ENCODE measurements around the gene TRIM2.

TRIM2 gene

GRCh38 chr4:153294631-153295030, 90.4 kb downstream of the TRIM2 start:
- no peaks in the 10 kb centered on the region for H3K79me1 ChIP-seq (ENCODE audit: low read depth, low read length)
- H3K23ac ChIP-seq (ENCODE audit: low read depth, low read length, poor library complexity), result no peak overlapping the region
- H2BK5ac ChIP-seq (ENCODE audit: low read length), result no peak overlapping the region
- no peak overlapping the region for H3K9ac ChIP-seq (ENCODE audit: low read depth, low read length, poor library complexity)
- H2BK12ac ChIP-seq (ENCODE audit: low read length), result no peak overlapping the region
- no peak overlapping the region for H3K27ac ChIP-seq (replicated peaks; ENCODE audit: low read length)
- no peak overlapping the region for H3K4ac ChIP-seq (ENCODE audit: low read length)
- no peak overlapping the region for H2AFZ ChIP-seq (ENCODE audit: low read length)
- no peak overlapping the region for H3K18ac ChIP-seq (ENCODE audit: low read length)
- H2BK15ac ChIP-seq (ENCODE audit: low read length), result no peak overlapping the region
- no peak overlapping the region for H2BK120ac ChIP-seq (ENCODE audit: low read depth, low read length)
- H3K4me3 ChIP-seq (ENCODE audit: low read length in 2 of 2), result no peak overlapping the region
- peaks cover 33 to 100% of the 10 kb centered on the region in 2 donors for H3K36me3 ChIP-seq (replicated peaks in 1 of 2; ENCODE audit: control insufficient read depth in 2 of 2, insufficient read depth in 2 of 2, low read length in 2 of 2)
- H3K27me3 ChIP-seq (ENCODE audit: control insufficient read depth in 3 of 3, insufficient read depth in 3 of 3, low read depth in 1 of 3, low read length in 3 of 3), result no peaks in the 10 kb centered on the region
- H2AK5ac ChIP-seq (ENCODE audit: low read depth, low read length), result no peak overlapping the region
- WGBS, 2 donors (ENCODE audit: extremely low coverage in 2 of 2, insufficient read length in 2 of 2, insufficient replicate concordance in 1 of 2), result no CpG with 5 or more reads among the region's 1 CpG
- H3K9me3 ChIP-seq (replicated peaks in 1 of 2; ENCODE audit: control insufficient read depth in 2 of 2, insufficient read depth in 1 of 2, low read depth in 1 of 2, low read length in 2 of 2), result peaks cover 13 to 68% of the 10 kb centered on the region in 2 donors
- H4K91ac ChIP-seq (ENCODE audit: low read depth, low read length, poor library complexity), result no peak overlapping the region
- DNase-seq (ENCODE audit: low spot score), result no peak
- no peak overlapping the region for H4K8ac ChIP-seq (ENCODE audit: low read depth, low read length)
- peaks cover 0 to 5% of the 10 kb centered on the region in 2 donors for H3K4me1 ChIP-seq (ENCODE audit: control insufficient read depth in 2 of 2, insufficient read depth in 1 of 2, low read depth in 1 of 2, low read length in 2 of 2)
- H3K14ac ChIP-seq (ENCODE audit: low read length), result no peak overlapping the region
- H3K4me2 ChIP-seq (ENCODE audit: insufficient read depth, low read length, poor library complexity, severe bottlenecking), result no peak overlapping the region

GRCh38 chr4:153295131-153295755, 91.0 kb downstream of the TRIM2 start:
- Histone ChIP-seq H3K27ac (replicated peaks; ENCODE audit: low read length) (no peak overlapping the region), H2BK120ac (ENCODE audit: low read depth, low read length) (no peak overlapping the region), H4K8ac (ENCODE audit: low read depth, low read length) (no peak overlapping the region), H4K91ac (ENCODE audit: low read depth, low read length, poor library complexity) (no peak overlapping the region), H3K36me3 (replicated peaks in 1 of 2; ENCODE audit: control insufficient read depth in 2 of 2, insufficient read depth in 2 of 2, low read length in 2 of 2) (peaks cover 37 to 100% of the 10 kb centered on the region in 2 donors), H3K4me1 (ENCODE audit: control insufficient read depth in 2 of 2, insufficient read depth in 1 of 2, low read depth in 1 of 2, low read length in 2 of 2) (peaks cover 0 to 5% of the 10 kb centered on the region in 2 donors), H3K14ac (ENCODE audit: low read length) (peak overlapping the region; percentile 66), H2AK5ac (ENCODE audit: low read depth, low read length) (no peak overlapping the region), H3K23ac (ENCODE audit: low read depth, low read length, poor library complexity) (no peak overlapping the region), H3K27me3 (ENCODE audit: control insufficient read depth in 3 of 3, insufficient read depth in 3 of 3, low read depth in 1 of 3, low read length in 3 of 3) (no peaks in the 10 kb centered on the region), H3K4me3 (ENCODE audit: low read length in 2 of 2) (no peak overlapping the region), H3K9ac (ENCODE audit: low read depth, low read length, poor library complexity) (peak overlapping the region; percentile 45), H3K18ac (ENCODE audit: low read length) (no peak overlapping the region), H2AFZ (ENCODE audit: low read length) (no peak overlapping the region), H3K4ac (ENCODE audit: low read length) (no peak overlapping the region), H3K79me1 (ENCODE audit: low read depth, low read length) (no peaks in the 10 kb centered on the region), H3K9me3 (replicated peaks in 1 of 2; ENCODE audit: control insufficient read depth in 2 of 2, insufficient read depth in 1 of 2, low read depth in 1 of 2, low read length in 2 of 2) (peaks cover 17 to 72% of the 10 kb centered on the region in 2 donors), H2BK15ac (ENCODE audit: low read length) (no peak overlapping the region), H2BK5ac (ENCODE audit: low read length) (no peak overlapping the region), H3K4me2 (ENCODE audit: insufficient read depth, low read length, poor library complexity, severe bottlenecking) (no peak overlapping the region), H2BK12ac (ENCODE audit: low read length) (no peak overlapping the region)
- DNase-seq (ENCODE audit: low spot score), result no peak
- no CpG with 5 or more reads among the region's 40 CpGs for WGBS, 2 donors (ENCODE audit: extremely low coverage in 2 of 2, insufficient read length in 2 of 2, insufficient replicate concordance in 1 of 2)

- H3K4me2 ChIP-seq (ENCODE audit: insufficient read depth, low read length, poor library complexity, severe bottlenecking), result no peak overlapping the region
- peaks cover 41 to 100% of the 10 kb centered on the region in 2 donors for H3K36me3 ChIP-seq (replicated peaks in 1 of 2; ENCODE audit: control insufficient read depth in 2 of 2, insufficient read depth in 2 of 2, low read length in 2 of 2)
- H3K27me3 ChIP-seq (ENCODE audit: control insufficient read depth in 3 of 3, insufficient read depth in 3 of 3, low read depth in 1 of 3, low read length in 3 of 3), result no peaks in the 10 kb centered on the region
- no peak overlapping the region for H3K9ac ChIP-seq (ENCODE audit: low read depth, low read length, poor library complexity)
- no peak overlapping the region for H2BK12ac ChIP-seq (ENCODE audit: low read length)
- H3K4me3 ChIP-seq (ENCODE audit: low read length in 2 of 2), result no peak overlapping the region
- H3K27ac ChIP-seq (replicated peaks; ENCODE audit: low read length), result no peak overlapping the region
- no peak overlapping the region for H4K8ac ChIP-seq (ENCODE audit: low read depth, low read length)
- H2BK15ac ChIP-seq (ENCODE audit: low read length), result no peak overlapping the region
- no peak overlapping the region for H2AK5ac ChIP-seq (ENCODE audit: low read depth, low read length)
- no peak for DNase-seq (ENCODE audit: low spot score)
- H2BK120ac ChIP-seq (ENCODE audit: low read depth, low read length), result no peak overlapping the region
- H3K79me1 ChIP-seq (ENCODE audit: low read depth, low read length), result no peaks in the 10 kb centered on the region
- no CpG with 5 or more reads among the region's 11 CpGs for WGBS, 2 donors (ENCODE audit: extremely low coverage in 2 of 2, insufficient read length in 2 of 2, insufficient replicate concordance in 1 of 2)
- H3K4me1 ChIP-seq (ENCODE audit: control insufficient read depth in 2 of 2, insufficient read depth in 1 of 2, low read depth in 1 of 2, low read length in 2 of 2), result peaks cover 0 to 5% of the 10 kb centered on the region in 2 donors
- peaks cover 19 to 74% of the 10 kb centered on the region in 2 donors for H3K9me3 ChIP-seq (replicated peaks in 1 of 2; ENCODE audit: control insufficient read depth in 2 of 2, insufficient read depth in 1 of 2, low read depth in 1 of 2, low read length in 2 of 2)
- H3K23ac ChIP-seq (ENCODE audit: low read depth, low read length, poor library complexity), result no peak overlapping the region
- H2AFZ ChIP-seq (ENCODE audit: low read length), result no peak overlapping the region
- no peak overlapping the region for H2BK5ac ChIP-seq (ENCODE audit: low read length)
- H3K4ac ChIP-seq (ENCODE audit: low read length), result no peak overlapping the region
- H4K91ac ChIP-seq (ENCODE audit: low read depth, low read length, poor library complexity), result no peak overlapping the region
- peak overlapping the region; percentile 39 for H3K18ac ChIP-seq (ENCODE audit: low read length)
- H3K14ac ChIP-seq (ENCODE audit: low read length), result no peak overlapping the region
Measured at GRCh38 chr4:153296040-153296823, 92.0 kb downstream of the TRIM2 start.

GRCh38 chr4:153297116-153297515, 92.9 kb downstream of the TRIM2 start:
- no CpG with 5 or more reads among the region's 8 CpGs for WGBS, 2 donors (ENCODE audit: extremely low coverage in 2 of 2, insufficient read length in 2 of 2, insufficient replicate concordance in 1 of 2)
- no peak overlapping the region for H3K18ac ChIP-seq (ENCODE audit: low read length)
- peaks cover 39 to 100% of the 10 kb centered on the region in 2 donors for H3K36me3 ChIP-seq (replicated peaks in 1 of 2; ENCODE audit: control insufficient read depth in 2 of 2, insufficient read depth in 2 of 2, low read length in 2 of 2)
- H3K9ac ChIP-seq (ENCODE audit: low read depth, low read length, poor library complexity), result no peak overlapping the region
- no peak overlapping the region for H2BK15ac ChIP-seq (ENCODE audit: low read length)
- no peak overlapping the region for H2AFZ ChIP-seq (ENCODE audit: low read length)
- H3K27ac ChIP-seq (replicated peaks; ENCODE audit: low read length), result no peak overlapping the region
- H3K4me3 ChIP-seq (ENCODE audit: low read length in 2 of 2), result no peak overlapping the region
- H2BK120ac ChIP-seq (ENCODE audit: low read depth, low read length), result no peak overlapping the region
- no peak overlapping the region for H3K23ac ChIP-seq (ENCODE audit: low read depth, low read length, poor library complexity)
- H4K91ac ChIP-seq (ENCODE audit: low read depth, low read length, poor library complexity), result no peak overlapping the region
- H4K8ac ChIP-seq (ENCODE audit: low read depth, low read length), result no peak overlapping the region
- no peak overlapping the region for H2BK12ac ChIP-seq (ENCODE audit: low read length)
- DNase-seq (ENCODE audit: low spot score), result no peak
- no peak overlapping the region for H2BK5ac ChIP-seq (ENCODE audit: low read length)
- H3K4me1 ChIP-seq (ENCODE audit: control insufficient read depth in 2 of 2, insufficient read depth in 1 of 2, low read depth in 1 of 2, low read length in 2 of 2), result peaks cover 0 to 5% of the 10 kb centered on the region in 2 donors
- no peaks in the 10 kb centered on the region for H3K79me1 ChIP-seq (ENCODE audit: low read depth, low read length)
- peaks cover 19 to 78% of the 10 kb centered on the region in 2 donors for H3K9me3 ChIP-seq (replicated peaks in 1 of 2; ENCODE audit: control insufficient read depth in 2 of 2, insufficient read depth in 1 of 2, low read depth in 1 of 2, low read length in 2 of 2)
- H3K14ac ChIP-seq (ENCODE audit: low read length), result no peak overlapping the region
- no peaks in the 10 kb centered on the region for H3K27me3 ChIP-seq (ENCODE audit: control insufficient read depth in 3 of 3, insufficient read depth in 3 of 3, low read depth in 1 of 3, low read length in 3 of 3)
- H3K4ac ChIP-seq (ENCODE audit: low read length), result no peak overlapping the region
- H2AK5ac ChIP-seq (ENCODE audit: low read depth, low read length), result no peak overlapping the region
- H3K4me2 ChIP-seq (ENCODE audit: insufficient read depth, low read length, poor library complexity, severe bottlenecking), result no peak overlapping the region
